Common myeloid progenitor, CD34-positive (primary cell): ENCODE data around the gene ZC3H8.

Source experiments
- CTCF ChIA-PET: fragments of 350-600 bp; sonication (Branson Sonifier 250); formaldehyde crosslinking; loops from one replicate; lab custom pipeline; 2021; ENCODE audit warnings: antibody characterized with exemption; lab: Charles Lee
- POLR2A ChIA-PET: fragments of 350-600 bp; sonication (Branson Sonifier 250); formaldehyde crosslinking; loops from one replicate; lab custom pipeline; 2021; ENCODE audit warnings: antibody characterized with exemption; lab: Charles Lee
- DNase-seq, 3 donors: peaks; one replicate each; pipeline versions ENCODE4 v3.0.0 to v3.0.0-alpha.2; 2013
- H3K27ac ChIP-seq, 2 experiments: 1 replicate in 1 of 2; 2 replicates in 1 of 2; pipeline ENCODE4 v1.7.0; 2013; ENCODE audit warnings: inconsistent platforms in 2 of 2, low read length in 2 of 2, mild to moderate bottlenecking in 2 of 2, low read depth in 1 of 2, moderate library complexity in 1 of 2; ENCODE audit not compliant: severe bottlenecking in 2 of 2, insufficient read depth in 1 of 2, poor library complexity in 1 of 2
- H3K27me3 ChIP-seq, 5 experiments: replicated peaks in 2 of 5; 1 replicate in 3 of 5; 2 replicates in 2 of 5; pipeline versions ENCODE4 v1.6.1 to v1.7.0; 2013; ENCODE audit warnings: low read length in 4 of 5, mild to moderate bottlenecking in 2 of 5, moderate library complexity in 2 of 5, inconsistent platforms in 1 of 5; ENCODE audit not compliant: insufficient read depth in 5 of 5, control insufficient read depth in 4 of 5
- H3K36me3 ChIP-seq, 4 experiments: 1 replicate in 2 of 4; 2 replicates in 2 of 4; pipeline versions ENCODE4 v1.6.1 to v1.7.0; 2013; ENCODE audit warnings: low read length in 3 of 4, control low read depth in 1 of 4, mild to moderate bottlenecking in 1 of 4; ENCODE audit not compliant: control insufficient read depth in 4 of 4, insufficient read depth in 4 of 4
- H3K4me1 ChIP-seq, 4 experiments: 1 replicate in 3 of 4; 2 replicates in 1 of 4; pipeline versions ENCODE4 v1.6.1 to v1.7.1; 2013; ENCODE audit warnings: low read length in 3 of 4, mild to moderate bottlenecking in 3 of 4, control low read depth in 1 of 4, inconsistent platforms in 1 of 4, moderate library complexity in 1 of 4; ENCODE audit not compliant: control insufficient read depth in 4 of 4, insufficient read depth in 4 of 4; ENCODE audit errors: control extremely low read depth in 1 of 4
- H3K4me3 ChIP-seq, 7 experiments: 1 replicate in 4 of 7; 2 replicates in 3 of 7; pipeline versions ENCODE4 v1.5.1 to v1.7.0; 2013; ENCODE audit warnings: mild to moderate bottlenecking in 7 of 7, low read length in 6 of 7, moderate library complexity in 6 of 7, inconsistent platforms in 2 of 7, low read depth in 2 of 7, control low read depth in 1 of 7; ENCODE audit not compliant: insufficient read depth in 4 of 7, control insufficient read depth in 1 of 7; ENCODE audit errors: extremely low read depth in 1 of 7
- H3K9me3 ChIP-seq, 5 experiments: 1 replicate in 4 of 5; 2 replicates in 1 of 5; pipeline versions ENCODE4 v1.6.1 to v1.7.1; 2013; ENCODE audit warnings: low read length in 4 of 5, mild to moderate bottlenecking in 2 of 5, inconsistent platforms in 1 of 5, low read depth in 1 of 5, moderate library complexity in 1 of 5; ENCODE audit not compliant: control insufficient read depth in 4 of 5, insufficient read depth in 2 of 5; ENCODE audit errors: control extremely low read depth in 1 of 5
- WGBS: methylation state at CpG from one replicate; pipeline ENCODE4 v1.1.5; 2013; ENCODE audit not compliant: insufficient coverage; 5-methylcytosine and 5-hydroxymethylcytosine counted together

The ZC3H8 gene

DNA sequence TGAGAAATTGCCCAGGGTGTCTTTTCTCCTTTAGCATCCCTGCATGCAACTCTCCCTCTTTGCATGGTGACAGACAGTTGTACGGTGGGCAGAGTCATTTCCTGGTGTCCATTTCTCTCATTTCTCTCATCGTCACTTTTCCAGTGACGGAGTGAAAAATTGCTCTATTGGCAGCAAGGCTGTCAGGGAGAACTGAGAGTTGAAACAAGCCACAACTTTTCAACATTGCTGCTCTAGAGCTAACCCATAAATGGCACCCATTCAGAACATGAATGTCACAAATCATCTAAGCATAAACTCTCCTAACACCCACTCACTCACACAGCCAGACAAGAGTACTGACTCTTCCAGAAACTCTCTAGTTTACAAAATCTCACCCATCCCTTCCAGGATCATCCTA lies 55.7 kb downstream of the ZC3H8 start:
- ChIA-PET POLR2A (no interaction called here), CTCF (no interaction called here)
- H3K27me3 ChIP-seq: no peaks in the 10 kb centered on the region
- H3K9me3 ChIP-seq: peaks cover 0 to 18% (median 6%) of the 10 kb centered on the region in 5 experiments
- H3K27ac ChIP-seq: no peak overlapping the region
- H3K36me3 ChIP-seq: no peaks in the 10 kb centered on the region
- DNase-seq: no peak
- 100% methylated on average over 3 of the region's 3 CpGs for whole genome bisulfite sequencing
- no peak overlapping the region for H3K4me3 ChIP-seq
- peaks cover 0 to 15% (median 0%) of the 10 kb centered on the region in 4 experiments for H3K4me1 ChIP-seq

GRCh38 chr2:112198780-112199179 lies 56.1 kb downstream of the ZC3H8 start:
- Histone ChIP-seq H3K27ac (no peak overlapping the region), H3K27me3 (no peaks in the 10 kb centered on the region), H3K36me3 (no peaks in the 10 kb centered on the region), H3K9me3 (peaks cover 0 to 14% (median 6%) of the 10 kb centered on the region in 5 experiments), H3K4me1 (peaks cover 0 to 15% (median 0%) of the 10 kb centered on the region in 4 experiments), H3K4me3 (no peak overlapping the region)
- POLR2A ChIA-PET: no interaction called here
- CTCF ChIA-PET: no interaction called here
- no peak for DNase-seq

DNA sequence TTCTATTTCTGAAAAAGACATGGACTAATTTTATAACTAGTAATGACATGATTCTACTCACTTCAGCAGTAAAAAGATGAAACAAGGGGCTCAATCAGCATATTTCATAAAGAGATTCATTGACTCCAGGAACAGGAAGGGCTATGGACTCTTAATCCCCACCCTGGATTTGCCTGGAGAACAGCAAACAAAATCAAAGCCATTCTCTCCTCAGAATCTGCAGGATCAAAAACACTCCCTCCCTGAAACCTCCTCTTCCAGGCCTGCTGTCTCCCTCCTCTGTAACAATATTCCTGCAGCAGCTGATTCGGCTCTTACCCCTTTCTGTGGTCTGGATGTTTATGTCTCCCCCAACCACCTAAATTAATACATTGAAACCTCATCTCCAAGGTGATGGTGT lies 57.0 kb downstream of the ZC3H8 start:
- H3K9me3 ChIP-seq: peaks cover 0 to 5% (median 2%) of the 10 kb centered on the region in 5 experiments
- WGBS: no CpG with 5 or more reads among the region's 1 CpG
- no peak overlapping the region for H3K4me3 ChIP-seq
- H3K4me1 ChIP-seq: peaks cover 0 to 15% (median 0%) of the 10 kb centered on the region in 4 experiments
- H3K27me3 ChIP-seq: no peaks in the 10 kb centered on the region
- no peak overlapping the region for H3K27ac ChIP-seq
- CTCF ChIA-PET: no interaction called here
- POLR2A ChIA-PET: no interaction called here
- no peaks in the 10 kb centered on the region for H3K36me3 ChIP-seq
- no peak for DNase-seq

GRCh38 chr2:112195950-112196349 lies 58.9 kb downstream of the ZC3H8 start:
- POLR2A ChIA-PET: no interaction called here

GRCh38 chr2:112195167-112195766 lies 59.6 kb downstream of the ZC3H8 start:
- H3K27me3 ChIP-seq: no peaks in the 10 kb centered on the region
- H3K4me3 ChIP-seq: no peak overlapping the region
- peaks cover 0 to 15% (median 0%) of the 10 kb centered on the region in 4 experiments for H3K4me1 ChIP-seq
- H3K9me3 ChIP-seq: peaks cover 0 to 2% (median 0%) of the 10 kb centered on the region in 5 experiments
- POLR2A ChIA-PET: no interaction called here
- CTCF ChIA-PET: interaction anchor here (0.6 to 1.0 kb wide), 2 partner anchors 12 to 238 kb away, joined by 3 read pairs; partner anchors contain the start of gene RGPD8
- H3K36me3 ChIP-seq: no peaks in the 10 kb centered on the region
- no peak for DNase-seq
- 95% methylated on average over 6 of the region's 8 CpGs for WGBS
- H3K27ac ChIP-seq: no peak overlapping the region

More at GRCh38 chr2:112195950-112196349, 58.9 kb downstream of the ZC3H8 start:
- CTCF ChIA-PET: no interaction called here
- H3K27me3 ChIP-seq: no peaks in the 10 kb centered on the region
- peaks cover 0 to 3% (median 0%) of the 10 kb centered on the region in 5 experiments for H3K9me3 ChIP-seq
- DNase-seq: no peak
- H3K4me1 ChIP-seq: peaks cover 0 to 15% (median 0%) of the 10 kb centered on the region in 4 experiments
- no peak overlapping the region for H3K4me3 ChIP-seq
- no peak overlapping the region for H3K27ac ChIP-seq
- H3K36me3 ChIP-seq: no peaks in the 10 kb centered on the region

DNA sequence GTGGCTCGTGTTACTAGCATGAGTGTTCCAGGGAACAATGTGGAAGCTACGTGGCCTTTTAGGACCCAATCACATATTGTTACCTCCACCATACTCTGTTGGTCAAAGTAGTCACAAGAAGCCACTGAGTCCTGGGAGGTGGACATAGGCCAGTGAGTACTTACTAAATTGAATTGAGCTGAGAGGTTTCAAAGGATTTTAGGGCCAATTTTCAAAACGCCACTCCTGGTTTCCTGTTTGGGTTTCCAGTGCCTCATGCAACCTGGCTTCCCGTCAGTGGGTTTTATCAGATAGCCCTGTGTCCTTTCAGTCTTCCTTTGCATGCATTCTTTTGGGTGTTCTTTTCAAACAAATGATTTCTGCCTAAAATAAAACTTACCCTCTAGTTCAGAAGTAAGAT lies 60.4 kb downstream of the ZC3H8 start:
- ChIA-PET CTCF (interaction anchor here (1.0 to 1.9 kb wide), 2 partner anchors 11 to 73 kb away, joined by 3 to 4 read pairs; no protein-coding TSS in a partner anchor), POLR2A (no interaction called here)
- Histone ChIP-seq H3K27me3 (no peaks in the 10 kb centered on the region), H3K27ac (no peak overlapping the region), H3K36me3 (no peaks in the 10 kb centered on the region), H3K9me3 (no peaks in the 10 kb centered on the region), H3K4me3 (no peak overlapping the region), H3K4me1 (peaks cover 0 to 15% (median 0%) of the 10 kb centered on the region in 4 experiments)
- 34% methylated on average over 2 of the region's 4 CpGs for WGBS
- no peak for DNase-seq

DNA sequence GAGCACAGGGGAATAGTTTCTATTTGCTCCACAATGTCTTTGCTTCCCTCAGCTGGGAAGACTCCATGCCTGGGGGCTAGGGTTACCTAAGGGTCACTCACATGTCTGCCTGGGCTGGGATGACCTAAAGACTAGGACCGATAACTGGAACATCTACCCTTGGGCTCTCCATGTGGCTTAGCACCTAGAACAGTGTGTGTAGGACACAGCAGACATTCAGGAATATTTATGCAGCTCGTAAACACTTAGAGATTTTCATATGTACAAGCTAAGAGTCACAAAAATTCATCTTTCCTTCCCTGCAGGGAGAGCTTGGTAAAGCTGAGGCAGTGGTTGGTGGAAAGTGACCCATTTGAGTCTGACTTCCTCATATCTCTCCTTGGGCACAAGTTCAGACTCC lies 60.8 kb downstream of the ZC3H8 start:
- DNase-seq: no peak
- POLR2A ChIA-PET: no interaction called here
- Histone ChIP-seq H3K36me3 (no peaks in the 10 kb centered on the region), H3K27me3 (no peaks in the 10 kb centered on the region), H3K4me3 (no peak overlapping the region), H3K27ac (no peak overlapping the region), H3K4me1 (peaks cover 0 to 15% (median 0%) of the 10 kb centered on the region in 4 experiments), H3K9me3 (no peaks in the 10 kb centered on the region)
- CTCF ChIA-PET: interaction anchor here (1.0 to 1.9 kb wide), 2 partner anchors 11 to 73 kb away, joined by 3 to 4 read pairs; no protein-coding TSS in a partner anchor
- WGBS: 100% methylated on average over 2 of the region's 2 CpGs
